ENCODE results near the gene TOMM40L. TPM values are rescaled to one million over a fixed set of nuclear protein-coding genes. Genes with fewer than 3 reads are reported as not detected.

The TOMM40L gene
- total and polyA plus RNA-seq, 2 donors, result 6.0 to 14.3 TPM

GRCh38 chr1:161260376-161261260 lies 34.8 kb downstream of the TOMM40L start:
- 39% methylated on average over 9 of the region's 9 CpGs for WGBS
- Histone ChIP-seq H3K36me3 (ENCODE audit: insufficient read depth) (no peaks in the 10 kb centered on the region), H3K4me1 (ENCODE audit: insufficient read depth) (no peaks in the 10 kb centered on the region), H3K27ac (ENCODE audit: low read depth) (no peak overlapping the region), H3K4me3 (ENCODE audit: low read depth, low read length) (no peak overlapping the region)
- no peak for DNase-seq (ENCODE audit: extremely low spot score)

DNA sequence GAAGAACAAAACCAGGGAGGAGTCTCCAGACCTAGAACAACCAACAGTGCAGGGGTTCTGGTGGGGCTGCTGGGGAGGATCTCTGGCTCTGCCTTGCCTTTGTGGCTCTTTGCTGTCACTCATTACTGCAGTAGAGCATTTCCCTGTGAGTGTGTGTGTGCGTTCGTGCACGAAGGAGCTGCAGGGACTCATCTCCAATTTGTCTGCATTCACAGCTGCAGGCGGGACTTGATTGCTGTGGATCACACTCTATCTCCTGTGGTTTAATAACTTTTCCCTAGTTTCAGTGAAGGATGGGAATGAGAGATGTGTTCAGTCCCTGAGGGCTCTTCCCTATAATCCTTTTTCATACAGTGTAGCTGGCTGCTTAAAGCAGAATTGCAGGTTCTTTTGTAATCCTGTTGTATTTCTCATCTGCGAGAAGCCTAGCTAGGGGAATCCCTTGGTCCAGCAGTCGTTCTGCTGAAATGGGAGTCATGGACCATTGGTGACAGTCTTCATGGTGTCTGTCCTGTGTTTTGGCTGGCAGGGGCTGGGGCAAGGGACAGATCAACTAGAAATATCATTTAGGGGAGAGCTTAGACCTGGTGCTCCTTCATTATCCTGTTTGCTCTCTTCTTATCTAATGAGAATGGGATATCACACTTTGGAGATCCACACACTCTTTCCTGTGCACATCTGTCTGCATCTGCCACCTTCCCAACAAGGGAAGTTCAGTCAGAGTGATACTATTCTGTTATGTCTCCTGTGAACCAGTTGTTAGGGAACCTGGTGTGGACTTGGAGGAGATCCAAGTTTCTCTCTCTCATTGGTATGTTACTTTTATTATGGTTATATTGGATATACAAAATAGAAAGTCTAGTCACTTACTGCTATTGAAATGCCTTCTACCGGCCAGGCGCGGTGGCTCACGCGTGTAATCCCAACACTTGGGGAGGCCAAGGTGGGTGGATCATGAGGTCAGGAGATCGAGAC lies 35.7 kb downstream of the TOMM40L start:
- no peak for DNase-seq (ENCODE audit: extremely low spot score)
- Histone ChIP-seq H3K27ac (ENCODE audit: low read depth) (no peak overlapping the region), H3K4me1 (ENCODE audit: insufficient read depth) (no peaks in the 10 kb centered on the region), H3K4me3 (ENCODE audit: low read depth, low read length) (no peak overlapping the region), H3K36me3 (ENCODE audit: insufficient read depth) (no peaks in the 10 kb centered on the region)
- WGBS, result 58% methylated on average over 12 of the region's 12 CpGs

DNA sequence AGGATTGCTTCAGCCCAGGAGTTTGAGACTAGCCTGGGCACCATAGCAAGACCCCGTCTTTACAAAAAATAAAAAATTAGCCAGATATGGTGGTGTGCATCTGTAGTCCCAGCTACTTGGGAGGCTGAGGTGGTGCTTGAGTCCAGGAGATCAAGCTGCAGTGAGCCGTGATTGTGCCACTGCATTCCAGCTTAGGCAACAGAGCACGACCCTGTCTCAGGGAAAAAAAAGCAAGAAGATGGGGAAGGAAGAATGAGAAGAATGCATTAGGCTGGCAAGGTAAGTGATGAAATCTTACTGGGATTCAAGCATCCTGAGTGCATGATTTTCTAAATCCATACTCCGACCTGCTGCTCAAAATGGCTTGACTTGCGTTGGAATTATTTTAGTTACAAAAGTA lies 39.4 kb downstream of the TOMM40L start:
- DNase-seq (ENCODE audit: extremely low spot score), result no peak
- Histone ChIP-seq H3K27ac (ENCODE audit: low read depth) (no peak overlapping the region), H3K4me1 (ENCODE audit: insufficient read depth) (no peaks in the 10 kb centered on the region), H3K4me3 (ENCODE audit: low read depth, low read length) (no peak overlapping the region), H3K36me3 (ENCODE audit: insufficient read depth) (no peaks in the 10 kb centered on the region)
- 80% methylated on average over 5 of the region's 5 CpGs for WGBS

DNA sequence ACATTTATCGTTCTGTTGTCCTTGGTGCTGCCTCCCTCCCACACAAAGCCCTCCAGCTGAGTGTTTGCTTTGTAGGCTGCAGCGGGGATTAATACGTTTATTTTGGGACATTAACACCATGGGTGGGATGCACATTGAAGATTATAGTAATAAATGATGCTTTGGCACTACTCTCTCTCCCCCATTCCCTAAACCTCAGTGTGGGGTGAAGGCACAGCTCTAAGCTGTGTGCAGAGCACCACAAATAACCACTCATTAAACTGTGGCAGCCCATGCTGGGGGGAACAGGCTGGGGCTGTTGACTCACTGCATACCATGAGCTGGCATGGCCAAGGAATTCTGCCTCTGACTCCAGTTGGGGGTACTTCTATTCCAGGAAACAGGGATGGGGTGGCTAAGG lies 40.3 kb downstream of the TOMM40L start:
- Histone ChIP-seq H3K4me3 (ENCODE audit: low read depth, low read length) (no peak overlapping the region), H3K4me1 (ENCODE audit: insufficient read depth) (no peaks in the 10 kb centered on the region), H3K36me3 (ENCODE audit: insufficient read depth) (no peaks in the 10 kb centered on the region), H3K27ac (ENCODE audit: low read depth) (no peak overlapping the region)
- DNase-seq (ENCODE audit: extremely low spot score), result no peak
- 44% methylated on average over 3 of the region's 3 CpGs for WGBS

GRCh38 chr1:161266836-161267235 lies 41.0 kb downstream of the TOMM40L start:
- no peak overlapping the region for H3K4me3 ChIP-seq (ENCODE audit: low read depth, low read length)
- 41% methylated on average over 2 of the region's 2 CpGs for WGBS
- H3K27ac ChIP-seq (ENCODE audit: low read depth), result no peak overlapping the region
- no peaks in the 10 kb centered on the region for H3K36me3 ChIP-seq (ENCODE audit: insufficient read depth)
- DNase-seq (ENCODE audit: extremely low spot score), result no peak
- H3K4me1 ChIP-seq (ENCODE audit: insufficient read depth), result no peaks in the 10 kb centered on the region

GRCh38 chr1:161267321-161267720 lies 41.5 kb downstream of the TOMM40L start:
- no peaks in the 10 kb centered on the region for H3K4me1 ChIP-seq (ENCODE audit: insufficient read depth)
- no peak for DNase-seq (ENCODE audit: extremely low spot score)
- no peak overlapping the region for H3K4me3 ChIP-seq (ENCODE audit: low read depth, low read length)
- 49% methylated on average over 3 of the region's 3 CpGs for WGBS
- no peak overlapping the region for H3K27ac ChIP-seq (ENCODE audit: low read depth)
- no peaks in the 10 kb centered on the region for H3K36me3 ChIP-seq (ENCODE audit: insufficient read depth)

- H3K4me1 ChIP-seq (ENCODE audit: insufficient read depth), result no peaks in the 10 kb centered on the region
- no peaks in the 10 kb centered on the region for H3K36me3 ChIP-seq (ENCODE audit: insufficient read depth)
- WGBS, result 39% methylated on average over 3 of the region's 3 CpGs
- no peak overlapping the region for H3K4me3 ChIP-seq (ENCODE audit: low read depth, low read length)
- no peak overlapping the region for H3K27ac ChIP-seq (ENCODE audit: low read depth)
- DNase-seq (ENCODE audit: extremely low spot score), result no peak
Measured at GRCh38 chr1:161273402-161273801, 47.5 kb downstream of the TOMM40L start.

GRCh38 chr1:161274874-161275273 lies 49.0 kb downstream of the TOMM40L start:
- Histone ChIP-seq H3K4me3 (ENCODE audit: low read depth, low read length) (no peak overlapping the region), H3K4me1 (ENCODE audit: insufficient read depth) (no peaks in the 10 kb centered on the region), H3K27ac (ENCODE audit: low read depth) (no peak overlapping the region), H3K36me3 (ENCODE audit: insufficient read depth) (no peaks in the 10 kb centered on the region)
- WGBS, result 67% methylated on average over 3 of the region's 3 CpGs
- no peak for DNase-seq (ENCODE audit: extremely low spot score)

Other genes starting within 250 kb of the TOMM40L start
- 35.2 TPM for gene F11R, start 204.9 kb upstream of the TOMM40L start, total RNA-seq
- 23.4 TPM for gene F11R, start 204.9 kb upstream of the TOMM40L start, polyA plus RNA-seq
- gene TSTD1, start 187.1 kb upstream of the TOMM40L start, total RNA-seq, result 23.1 TPM
- gene TSTD1, start 187.1 kb upstream of the TOMM40L start, polyA plus RNA-seq, result 36.7 TPM
- 46.7 TPM for gene USF1, start 180.1 kb upstream of the TOMM40L start, total RNA-seq
- 55.9 TPM for gene USF1, start 180.1 kb upstream of the TOMM40L start, polyA plus RNA-seq
- 2.9 TPM for gene ARHGAP30, start 156.2 kb upstream of the TOMM40L start, total RNA-seq
- gene ARHGAP30, start 156.2 kb upstream of the TOMM40L start, polyA plus RNA-seq, result 5.1 TPM
- gene NECTIN4, start 136.5 kb upstream of the TOMM40L start, total RNA-seq, result 12.2 TPM
- gene NECTIN4, start 136.5 kb upstream of the TOMM40L start, polyA plus RNA-seq, result 5.0 TPM
- 1.3 TPM for gene KLHDC9, start 127.7 kb upstream of the TOMM40L start, total RNA-seq
- 8.4 TPM for gene KLHDC9, start 127.7 kb upstream of the TOMM40L start, polyA plus RNA-seq
- 9.8 TPM for gene PFDN2, start 108.0 kb upstream of the TOMM40L start, total RNA-seq
- 108 TPM for gene PFDN2, start 108.0 kb upstream of the TOMM40L start, polyA plus RNA-seq
- 18.9 TPM for gene NIT1, start 108.0 kb upstream of the TOMM40L start, total RNA-seq
- gene NIT1, start 108.0 kb upstream of the TOMM40L start, polyA plus RNA-seq, result 49.5 TPM
- 16.9 TPM for gene DEDD, start 93.4 kb upstream of the TOMM40L start, total RNA-seq
- 43.0 TPM for gene DEDD, start 93.4 kb upstream of the TOMM40L start, polyA plus RNA-seq
- 82.4 TPM for gene UFC1, start 72.1 kb upstream of the TOMM40L start, total RNA-seq
- gene UFC1, start 72.1 kb upstream of the TOMM40L start, polyA plus RNA-seq, result 119 TPM
- gene USP21, start 66.6 kb upstream of the TOMM40L start, total RNA-seq, result 12.5 TPM
- gene USP21, start 66.6 kb upstream of the TOMM40L start, polyA plus RNA-seq, result 28.4 TPM
- gene PPOX, start 59.6 kb upstream of the TOMM40L start, total RNA-seq, result 13.9 TPM
- gene PPOX, start 59.6 kb upstream of the TOMM40L start, polyA plus RNA-seq, result 25.9 TPM
- 15.3 TPM for gene B4GALT3, start 48.6 kb upstream of the TOMM40L start, total RNA-seq
- 21.5 TPM for gene B4GALT3, start 48.6 kb upstream of the TOMM40L start, polyA plus RNA-seq
- gene ADAMTS4, start 27.0 kb upstream of the TOMM40L start, total RNA-seq, result 4.4 TPM
- 19.6 TPM for gene ADAMTS4, start 27.0 kb upstream of the TOMM40L start, polyA plus RNA-seq
- gene NDUFS2, start 23.7 kb upstream of the TOMM40L start, total RNA-seq, result 71.9 TPM
- 100 TPM for gene NDUFS2, start 23.7 kb upstream of the TOMM40L start, polyA plus RNA-seq
- 15.9 TPM for gene FCER1G, start 10.8 kb upstream of the TOMM40L start, total RNA-seq
- gene FCER1G, start 10.8 kb upstream of the TOMM40L start, polyA plus RNA-seq, result 161 TPM
- gene APOA2, start 2.4 kb upstream of the TOMM40L start, total RNA-seq, result not detected
- gene APOA2, start 2.4 kb upstream of the TOMM40L start, polyA plus RNA-seq, result 5.4 TPM
- not detected for gene NR1I3, start 12.1 kb downstream of the TOMM40L start, total RNA-seq
- 0.27 TPM for gene NR1I3, start 12.1 kb downstream of the TOMM40L start, polyA plus RNA-seq
- 22.8 TPM for gene PCP4L1, start 32.7 kb downstream of the TOMM40L start, total RNA-seq
- 39.2 TPM for gene PCP4L1, start 32.7 kb downstream of the TOMM40L start, polyA plus RNA-seq
- 27.1 TPM for gene MPZ, start 83.9 kb downstream of the TOMM40L start, total RNA-seq
- 10.2 TPM for gene MPZ, start 83.9 kb downstream of the TOMM40L start, polyA plus RNA-seq
- 29.4 TPM for gene SDHC, start 88.3 kb downstream of the TOMM40L start, total RNA-seq
- gene SDHC, start 88.3 kb downstream of the TOMM40L start, polyA plus RNA-seq, result 160 TPM
- not detected for gene CFAP126, start 141.8 kb downstream of the TOMM40L start, total RNA-seq
- gene CFAP126, start 141.8 kb downstream of the TOMM40L start, polyA plus RNA-seq, result not detected